ENCODE measurements around the gene TAS2R10. TPM values are rescaled to one million over a fixed set of nuclear protein-coding genes. Genes with fewer than 3 reads are reported as not detected.
"Not testable (repeated sequence)": the region's sequence is repeated elsewhere in the genome, so short reads cannot be mapped to it uniquely, and the experiment has no call there.

TAS2R10 gene
- total RNA-seq, 1 donor, result 0.86 TPM

- no peak overlapping the region for H3K4me3 ChIP-seq (ENCODE audit: low read depth, low read length)
- DNase-seq (ENCODE audit: low read depth), result no peak
- TF ChIP-seq CTCF (IDR thresholded peaks at IDR 0.05; ENCODE audit: insufficient read depth, low read depth, low read length), result no peak
These were observed 31.9 kb downstream of the TAS2R10 start for GRCh38 chr12:10794222-10794621.

GRCh38 chr12:10791769-10792168, 34.4 kb downstream of the TAS2R10 start:
- not testable (repeated sequence) for DNase-seq (ENCODE audit: low read depth); H3K4me3 ChIP-seq (ENCODE audit: low read depth, low read length)

- TF ChIP-seq CTCF (IDR thresholded peaks at IDR 0.05; ENCODE audit: insufficient read depth, low read depth, low read length), result no peak
- peak; percentile 12 for DNase-seq (ENCODE audit: low read depth)
- no peak overlapping the region for H3K4me3 ChIP-seq (ENCODE audit: low read depth, low read length)
These were observed 42.9 kb downstream of the TAS2R10 start for GRCh38 chr12:10783252-10783651.

GRCh38 chr12:10779103-10779502, 47.1 kb downstream of the TAS2R10 start:
- DNase-seq (ENCODE audit: low read depth), result no peak
- TF ChIP-seq CTCF (IDR thresholded peaks at IDR 0.05; ENCODE audit: insufficient read depth, low read depth, low read length), result no peak
- no peak overlapping the region for H3K4me3 ChIP-seq (ENCODE audit: low read depth, low read length)

Small RNA genes lying within 50 kb of the gene (small RNA-seq; reads per million reads assigned to genes)
- not detected for gene PRR4

Other genes with a start within 250 kb of the TAS2R10 start
- 19.3 and 20.3 TPM in 2 replicates for gene MAGOHB, start 212.7 kb downstream of the TAS2R10 start, total RNA-seq
- under 0.01 and 0.86 TPM in 2 replicates for gene STYK1, start 152.3 kb downstream of the TAS2R10 start, total RNA-seq
- 88.9 and 104 TPM in 2 replicates for gene YBX3, start 103.0 kb downstream of the TAS2R10 start, total RNA-seq
- 0.32 TPM in 1 of 2 replicates, not detected in the other for gene TAS2R7, start 23.7 kb downstream of the TAS2R10 start, total RNA-seq
- gene TAS2R8, start 19.1 kb downstream of the TAS2R10 start, total RNA-seq, result 0.32 and 0.43 TPM in 2 replicates
- gene TAS2R9, start 16.2 kb downstream of the TAS2R10 start, total RNA-seq, result not detected in 2 replicates
- 2.3 and 3.5 TPM in 2 replicates for gene PRR4, start 23.1 kb upstream of the TAS2R10 start, total RNA-seq
- 30.2 and 32.9 TPM in 2 replicates for gene PRH1, start 57.9 kb upstream of the TAS2R10 start, total RNA-seq
- gene TAS2R13, start 83.2 kb upstream of the TAS2R10 start, total RNA-seq, result 3.0 and 3.9 TPM in 2 replicates
- gene PRH2, start 102.9 kb upstream of the TAS2R10 start, total RNA-seq, result 0.32 and 0.43 TPM in 2 replicates
- gene TAS2R14, start 112.9 kb upstream of the TAS2R10 start, total RNA-seq, result 4.5 and 6.9 TPM in 2 replicates
- gene TAS2R50, start 160.6 kb upstream of the TAS2R10 start, total RNA-seq, result 5.8 and 7.3 TPM in 2 replicates
- gene TAS2R20, start 171.9 kb upstream of the TAS2R10 start, total RNA-seq, result 5.2 and 5.5 TPM in 2 replicates
- 4.8 and 7.8 TPM in 2 replicates for gene TAS2R19, start 196.3 kb upstream of the TAS2R10 start, total RNA-seq
- 7.3 and 8.4 TPM in 2 replicates for gene TAS2R31, start 205.0 kb upstream of the TAS2R10 start, total RNA-seq
- 4.2 and 4.3 TPM in 2 replicates for gene TAS2R46, start 235.9 kb upstream of the TAS2R10 start, total RNA-seq